ENCODE measurements around the gene STK38.

Gene STK38

GRCh38 chr6:36525346-36525745 lies 21.9 kb downstream of the STK38 start:
- DNase-seq (ENCODE audit: low spot score) = no peak
- no peak for TF ChIP-seq CTCF (IDR thresholded peaks at IDR 0.05; ENCODE audit: borderline replicate concordance, control extremely low read depth, extremely low read depth, insufficient read depth, missing control alignments)
- in situ Hi-C loops (cut with MboI; ENCODE audit: low sequenced_read_pairs, unreplicated experiment) = no loop called here

DNA sequence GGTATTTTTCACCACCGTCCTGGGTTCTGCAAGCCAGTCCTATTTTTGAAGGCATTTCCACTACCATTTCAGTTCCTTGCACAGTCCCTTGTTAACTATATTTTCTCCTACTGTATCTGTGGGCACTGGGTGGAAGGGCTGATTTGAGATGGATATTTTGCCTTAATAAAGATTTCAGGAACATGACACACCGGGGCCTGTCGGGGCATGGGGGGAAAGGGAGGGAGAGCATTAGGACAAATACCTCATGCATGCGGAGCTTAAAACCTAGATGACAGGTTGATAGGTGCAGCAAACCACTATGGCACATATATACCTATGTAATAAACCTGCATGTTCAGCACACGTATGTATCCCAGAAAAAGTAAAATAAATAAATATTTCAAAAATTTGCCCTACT lies 22.4 kb downstream of the STK38 start:
- no peak for DNase-seq (ENCODE audit: low spot score)
- no peak for TF ChIP-seq CTCF (IDR thresholded peaks at IDR 0.05; ENCODE audit: borderline replicate concordance, control extremely low read depth, extremely low read depth, insufficient read depth, missing control alignments)
- in situ Hi-C loops (cut with MboI; ENCODE audit: low sequenced_read_pairs, unreplicated experiment) = no loop called here

DNA sequence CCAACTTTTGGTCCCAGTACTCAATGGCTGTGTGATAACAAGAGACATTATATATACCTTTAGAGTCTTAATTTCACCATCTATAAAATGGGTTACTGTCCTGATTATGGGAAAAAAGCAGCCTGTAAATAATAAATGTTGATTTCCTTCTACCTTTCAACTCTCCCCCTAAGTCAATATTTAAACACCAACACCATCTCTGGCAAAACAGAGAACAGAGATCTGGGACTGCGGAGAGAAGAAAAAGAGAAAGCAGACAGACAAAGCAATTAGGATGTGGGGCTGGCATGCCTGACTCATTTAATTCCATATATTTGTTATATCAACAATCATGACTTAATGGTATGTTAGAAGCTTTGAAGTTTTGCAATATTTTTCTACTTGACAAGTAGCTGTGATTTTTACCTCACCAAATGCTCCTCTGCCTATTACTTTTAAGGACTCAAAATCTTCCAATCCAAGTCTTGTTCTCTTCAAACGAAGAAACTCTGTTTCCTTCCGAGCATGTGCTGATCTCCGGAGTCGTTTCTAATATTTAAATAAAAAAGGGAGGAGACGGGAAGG lies 23.3 kb downstream of the STK38 start:
- TF ChIP-seq CTCF (IDR thresholded peaks at IDR 0.05; ENCODE audit: borderline replicate concordance, control extremely low read depth, extremely low read depth, insufficient read depth, missing control alignments) = no peak
- no peak for DNase-seq (ENCODE audit: low spot score)
- in situ Hi-C loops (cut with MboI; ENCODE audit: low sequenced_read_pairs, unreplicated experiment) = no loop called here

GRCh38 chr6:36523451-36523850 lies 23.8 kb downstream of the STK38 start:
- TF ChIP-seq CTCF (IDR thresholded peaks at IDR 0.05; ENCODE audit: borderline replicate concordance, control extremely low read depth, extremely low read depth, insufficient read depth, missing control alignments) = no peak
- in situ Hi-C loops (cut with MboI; ENCODE audit: low sequenced_read_pairs, unreplicated experiment) = no loop called here
- no peak for DNase-seq (ENCODE audit: low spot score)

DNA sequence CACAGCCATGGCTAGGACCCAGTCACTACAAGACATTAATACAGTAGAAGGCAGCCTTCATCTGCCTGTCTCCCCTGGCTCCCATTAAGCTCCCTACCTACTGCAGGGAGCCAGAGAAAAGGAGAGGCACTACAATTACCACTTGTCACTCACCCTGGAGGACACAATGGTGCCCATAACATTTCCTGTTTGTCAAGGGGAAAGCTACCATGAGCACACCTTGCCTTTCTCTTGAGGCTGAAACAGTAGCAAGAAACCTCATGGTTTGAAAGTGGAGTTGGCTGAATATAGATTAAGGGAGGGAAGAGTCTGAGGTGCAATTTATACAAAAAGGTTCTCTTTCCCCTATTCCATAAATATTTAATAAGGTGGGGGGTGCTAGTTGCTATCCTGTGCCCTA lies 27.9 kb downstream of the STK38 start:
- no peak for TF ChIP-seq CTCF (IDR thresholded peaks at IDR 0.05; ENCODE audit: borderline replicate concordance, control extremely low read depth, extremely low read depth, insufficient read depth, missing control alignments)
- DNase-seq (ENCODE audit: low spot score) = no peak
- in situ Hi-C loops (cut with MboI; ENCODE audit: low sequenced_read_pairs, unreplicated experiment) = no loop called here

DNA sequence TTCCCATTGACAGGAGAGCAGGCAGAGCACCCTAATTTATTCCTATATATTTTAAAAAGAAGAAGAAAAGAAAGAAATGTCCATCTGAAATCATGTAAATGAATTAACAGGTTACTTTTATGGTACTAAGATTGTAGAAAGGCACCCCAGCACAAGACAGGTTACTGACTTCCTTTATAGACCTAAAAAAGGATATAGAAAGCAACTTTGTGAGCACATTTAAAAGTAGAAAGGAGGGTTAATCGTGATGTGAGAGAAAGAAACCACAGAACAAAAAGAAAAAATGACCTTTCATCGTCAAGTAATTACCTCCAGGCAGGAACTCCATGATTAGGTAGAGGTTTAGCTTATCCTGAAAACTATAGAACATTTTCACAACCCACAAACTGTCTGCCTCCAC lies 29.9 kb downstream of the STK38 start:
- in situ Hi-C loops (cut with MboI; ENCODE audit: low sequenced_read_pairs, unreplicated experiment) = no loop called here
- TF ChIP-seq CTCF (IDR thresholded peaks at IDR 0.05; ENCODE audit: borderline replicate concordance, control extremely low read depth, extremely low read depth, insufficient read depth, missing control alignments) = no peak
- DNase-seq (ENCODE audit: low spot score) = no peak

- TF ChIP-seq CTCF (IDR thresholded peaks at IDR 0.05; ENCODE audit: borderline replicate concordance, control extremely low read depth, extremely low read depth, insufficient read depth, missing control alignments) = no peak
- in situ Hi-C loops (cut with MboI; ENCODE audit: low sequenced_read_pairs, unreplicated experiment) = no loop called here
- no peak for DNase-seq (ENCODE audit: low spot score)
Observed at GRCh38 chr6:36516988-36517387, 30.3 kb downstream of the STK38 start.
